Activated CD4-positive, alpha-beta T cell treated with anti-CD3 and anti-CD28 coated beads, Interleukin-2, Interleukin-6, amounts not matched to agents 100 ng/mL and 50 ng/mL, durations not matched to agents 16 hours and 8 hours (primary cell): Measurements from ENCODE around the gene TREX2.

Source experiments
- DNase-seq: peaks from one replicate; pipeline ENCODE4 v3.0.0-alpha.2; 2020

Gene TREX2, protein sequence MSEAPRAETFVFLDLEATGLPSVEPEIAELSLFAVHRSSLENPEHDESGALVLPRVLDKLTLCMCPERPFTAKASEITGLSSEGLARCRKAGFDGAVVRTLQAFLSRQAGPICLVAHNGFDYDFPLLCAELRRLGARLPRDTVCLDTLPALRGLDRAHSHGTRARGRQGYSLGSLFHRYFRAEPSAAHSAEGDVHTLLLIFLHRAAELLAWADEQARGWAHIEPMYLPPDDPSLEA

GRCh38 chrX:153445856-153446635 is at the start of gene TREX2:
TSS of gene TREX2 (minus strand) at chrX:153446056. CDS start at chrX:153445430, 626 bp downstream.
- no peak for DNase-seq

GRCh38 chrX:153495362-153495751 is 49.5 kb upstream of the TREX2 start:
- no peak for DNase-seq

GRCh38 chrX:153494541-153495361 is 48.9 kb upstream of the TREX2 start, which contains the start of gene BGN:
TSS of gene BGN (plus strand) at chrX:153494980. CDS start at chrX:153504632, 9,652 bp downstream.
- DNase-seq: no peak

DNA sequence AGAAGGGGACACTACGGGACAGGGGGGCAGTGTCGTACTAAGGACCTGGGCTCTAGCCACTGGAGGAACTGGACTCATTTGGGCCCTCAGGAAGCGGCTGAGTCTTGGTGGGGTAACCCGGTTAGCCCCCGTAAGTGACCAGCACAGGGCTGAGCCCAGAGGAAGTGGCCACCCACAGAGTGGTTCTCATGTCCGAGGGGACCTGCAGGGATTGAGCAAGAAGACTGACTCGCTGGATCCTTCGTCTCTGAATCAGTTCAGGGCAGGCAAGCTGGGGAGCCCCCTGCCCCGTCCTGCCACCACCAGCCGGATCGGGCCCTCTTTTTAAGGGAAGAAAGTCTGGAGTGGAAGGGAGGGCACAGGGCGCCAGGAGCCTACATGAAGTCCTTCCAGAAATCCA is 48.2 kb upstream of the TREX2 start:
- DNase-seq: no peak

GRCh38 chrX:153493085-153493484 is 47.2 kb upstream of the TREX2 start:
- no peak for DNase-seq

DNA sequence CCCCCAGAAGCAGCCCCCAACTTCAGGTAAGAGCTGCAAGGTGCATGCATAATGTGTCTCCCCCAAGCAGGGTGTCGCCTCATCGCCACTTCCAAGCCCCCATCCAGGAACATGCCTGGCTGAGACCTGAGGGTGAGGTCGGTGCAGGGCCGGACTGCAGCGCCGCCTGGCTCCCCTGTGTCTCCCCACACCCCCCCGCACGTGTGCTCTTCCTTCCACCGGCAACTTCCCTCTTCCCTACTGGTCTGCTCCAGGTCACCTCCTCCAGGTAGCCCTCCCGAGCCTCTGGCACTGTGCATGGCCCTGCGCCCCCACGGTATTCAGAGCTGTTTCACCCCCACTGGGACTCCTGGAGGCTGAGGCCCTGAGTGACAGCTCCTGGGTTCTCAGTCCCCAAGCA is 46.7 kb upstream of the TREX2 start:
- DNase-seq: no peak

DNA sequence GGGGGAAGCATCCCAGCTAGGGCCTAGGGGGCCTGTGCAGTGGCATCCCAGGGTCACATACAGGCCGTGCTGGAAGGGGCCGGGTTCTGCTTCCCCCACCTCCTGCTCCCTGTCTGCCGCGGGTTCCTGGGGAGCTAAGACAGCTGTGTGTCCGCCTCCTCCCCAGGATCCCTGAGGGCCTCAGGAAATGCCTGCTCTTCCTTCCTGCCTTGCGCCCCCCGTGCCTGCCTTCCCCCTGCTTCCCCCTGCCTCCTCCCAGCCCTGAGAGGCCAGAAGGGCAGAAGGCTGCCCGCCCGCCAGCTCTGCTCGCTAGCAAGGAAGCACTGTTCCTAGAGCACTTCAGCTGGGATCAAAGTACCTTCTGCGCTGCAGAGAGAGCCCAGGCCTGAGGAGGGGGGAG is 46.1 kb upstream of the TREX2 start:
- no peak for DNase-seq

DNA sequence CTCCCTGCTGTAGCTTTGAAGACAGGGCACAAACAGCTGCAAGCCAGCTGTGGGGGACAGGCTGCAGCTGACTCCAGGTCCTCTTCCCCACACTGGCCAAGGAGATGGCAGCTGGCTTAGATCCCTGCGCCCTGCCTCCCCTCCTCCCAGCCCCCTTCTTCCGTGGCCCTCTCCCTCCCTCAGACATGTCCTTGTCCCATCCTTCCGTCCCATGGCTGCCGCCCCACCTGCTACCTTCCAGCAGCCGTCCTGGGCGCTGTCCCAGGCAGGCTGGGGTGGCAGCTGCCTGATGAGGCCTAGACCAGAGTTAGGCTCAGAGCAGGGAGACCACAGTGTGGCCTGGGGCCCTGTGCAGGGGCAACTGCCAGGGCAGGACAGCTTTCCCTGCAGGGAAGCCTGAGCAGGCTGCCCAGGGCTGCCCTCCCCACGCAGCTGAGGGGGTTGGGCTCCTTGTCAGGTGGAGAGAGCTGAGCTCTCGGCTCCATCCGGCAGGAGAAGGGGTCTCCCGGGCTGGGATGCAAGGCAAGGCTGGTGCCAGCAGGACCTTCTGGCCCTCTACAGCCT is 45.6 kb upstream of the TREX2 start:
- no peak for DNase-seq

GRCh38 chrX:153490217-153490930 is 44.5 kb upstream of the TREX2 start:
- no peak for DNase-seq

- no peak for DNase-seq
These were observed 42.5 kb upstream of the TREX2 start for GRCh38 chrX:153488231-153488914.

- no peak for DNase-seq
These were observed 41.8 kb upstream of the TREX2 start for GRCh38 chrX:153487590-153488071.

DNA sequence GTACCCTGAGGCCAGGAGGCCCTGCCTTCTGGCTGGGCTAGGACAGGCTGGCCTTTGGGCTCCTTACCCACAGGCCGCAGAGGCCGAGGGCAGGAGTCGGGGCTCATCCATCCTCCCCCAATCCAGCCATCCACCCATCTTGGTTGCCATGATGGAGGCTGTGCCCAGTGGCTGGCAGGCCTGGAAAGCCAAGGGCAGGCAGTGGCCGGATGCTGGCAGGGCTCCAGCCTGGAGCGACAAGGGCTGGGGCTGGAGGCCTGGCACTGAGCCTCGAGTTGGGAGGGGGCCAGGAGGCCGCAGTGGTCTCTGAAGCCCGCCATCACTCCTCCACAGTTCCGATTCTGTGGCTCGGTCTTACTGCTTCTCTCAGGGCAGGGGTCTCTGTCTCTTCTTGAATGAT is 40.3 kb upstream of the TREX2 start:
- DNase-seq: no peak

GRCh38 chrX:153485396-153486080 is 39.7 kb upstream of the TREX2 start:
- DNase-seq: no peak

GRCh38 chrX:153482376-153483015 is 36.6 kb upstream of the TREX2 start:
- DNase-seq: no peak

- DNase-seq: no peak
These were observed 35.2 kb upstream of the TREX2 start for GRCh38 chrX:153481043-153481442.

DNA sequence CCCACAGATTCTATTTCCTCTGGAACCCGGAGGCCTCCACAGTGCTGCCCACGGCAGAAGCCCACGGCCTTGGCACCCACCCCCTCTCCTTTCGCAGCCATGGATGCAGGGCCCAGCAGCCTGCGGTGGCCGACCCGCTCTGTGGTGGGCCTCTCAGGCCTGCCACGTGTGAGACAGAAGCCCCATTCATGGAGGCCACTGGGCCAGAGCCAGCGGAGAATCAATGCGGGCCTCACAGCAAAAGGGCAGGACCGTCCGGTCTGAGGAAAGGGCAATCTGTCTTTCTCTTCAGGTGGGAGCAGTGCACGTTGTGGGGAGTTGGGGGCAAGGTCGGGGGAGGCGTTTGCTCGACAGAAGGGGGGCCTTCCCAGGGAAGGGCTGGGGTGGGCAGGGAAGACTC is 32.9 kb upstream of the TREX2 start:
- DNase-seq: no peak

- no peak for DNase-seq
These were observed 32.0 kb upstream of the TREX2 start for GRCh38 chrX:153477901-153478300.

- DNase-seq: no peak
These were observed 31.6 kb upstream of the TREX2 start for GRCh38 chrX:153477364-153477857.

DNA sequence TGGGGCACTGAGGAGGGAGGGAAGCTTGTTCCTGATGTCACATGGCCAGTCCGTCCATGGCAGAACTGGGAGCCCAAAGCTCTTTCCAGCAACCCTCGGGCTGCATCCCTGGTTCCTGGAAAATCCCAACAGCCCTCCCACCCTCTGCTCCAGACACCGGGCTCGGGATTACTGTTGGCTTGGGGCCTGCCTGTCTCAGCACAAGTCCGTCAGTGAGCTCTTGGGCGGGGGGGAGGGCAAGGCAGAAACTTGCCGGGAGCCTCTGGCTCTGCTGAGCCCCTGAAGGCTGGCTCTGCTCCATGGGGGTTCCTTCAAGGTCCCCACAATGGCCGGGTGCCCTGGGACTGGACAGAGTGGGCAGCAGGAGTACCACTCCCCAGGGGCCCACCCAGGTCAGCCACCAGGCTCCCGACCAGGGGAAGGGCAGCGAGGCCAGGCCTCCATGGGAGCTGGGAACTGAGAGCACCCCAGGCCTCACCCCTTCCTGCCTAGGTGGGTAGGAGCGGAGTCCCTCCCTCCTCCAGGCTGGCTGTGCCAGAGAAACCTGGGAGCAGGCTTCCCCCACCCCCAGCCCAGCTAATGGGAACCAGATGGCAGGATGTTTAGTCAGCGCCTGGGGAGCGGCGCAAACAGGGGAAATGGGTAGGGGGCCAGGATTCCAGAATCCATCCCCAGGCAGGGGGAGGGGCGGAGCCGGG is 31.0 kb upstream of the TREX2 start:
- DNase-seq: no peak
